HG03469 (cell line): ENCODE data around the gene PRR5L.
"Not testable (repeated sequence)": the region's sequence is repeated elsewhere in the genome, so short reads cannot be mapped to it uniquely, and the experiment has no call there.

ENCODE experiments used
- ATAC-seq: cut with Tn5 transposase; IDR thresholded peaks from one replicate; pipeline ENCODE4 v1.9.1; 2021; ENCODE audit warnings: mild to moderate bottlenecking, moderate library complexity, moderate number of reproducible peaks; ENCODE audit not compliant: unreplicated experiment

PRR5L gene

DNA sequence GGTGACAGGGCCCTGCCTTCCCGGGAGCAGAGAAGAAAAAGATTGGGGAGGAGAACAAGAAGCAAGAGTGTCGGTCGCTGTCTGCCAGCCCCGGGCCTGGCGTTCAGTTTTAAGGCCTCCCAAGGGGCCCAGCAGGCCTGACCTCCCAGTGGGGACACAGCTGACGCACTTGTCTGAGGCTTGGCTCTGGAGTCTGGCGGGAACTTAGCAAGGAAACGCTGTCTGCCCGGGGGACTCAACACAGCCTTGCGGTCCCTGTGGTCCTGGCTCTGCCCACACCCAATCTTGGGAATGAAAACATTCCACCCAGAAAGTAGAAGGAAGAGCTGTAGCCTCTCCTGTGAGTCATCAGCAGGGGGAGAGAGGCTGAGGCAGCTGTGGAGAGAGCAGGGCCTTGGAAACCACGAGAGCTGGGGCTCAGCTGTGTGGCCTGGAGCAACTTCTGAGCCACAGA is 159.6 kb downstream of the PRR5L start:
- ATAC-seq = no peak

DNA sequence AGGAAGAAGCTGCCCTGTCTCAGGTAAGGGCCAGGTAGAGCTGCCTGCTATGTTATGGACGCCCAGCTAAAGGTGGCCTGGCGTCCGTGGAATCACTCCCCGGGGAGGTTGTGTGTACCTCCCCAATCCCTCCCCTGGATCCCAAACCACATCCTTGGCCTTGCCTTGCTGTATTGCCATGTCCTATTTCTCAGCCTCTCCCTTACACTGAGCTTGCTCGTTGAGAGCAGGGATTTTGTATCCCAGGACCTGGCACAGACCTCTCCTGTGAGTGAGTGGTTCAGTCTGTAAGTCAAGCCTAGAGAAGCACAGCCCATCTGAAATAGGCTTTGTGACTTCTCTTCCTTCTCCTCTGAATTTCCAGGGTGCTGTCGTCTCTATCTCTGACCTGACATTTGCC is 160.1 kb downstream of the PRR5L start:
- no peak for ATAC-seq

DNA sequence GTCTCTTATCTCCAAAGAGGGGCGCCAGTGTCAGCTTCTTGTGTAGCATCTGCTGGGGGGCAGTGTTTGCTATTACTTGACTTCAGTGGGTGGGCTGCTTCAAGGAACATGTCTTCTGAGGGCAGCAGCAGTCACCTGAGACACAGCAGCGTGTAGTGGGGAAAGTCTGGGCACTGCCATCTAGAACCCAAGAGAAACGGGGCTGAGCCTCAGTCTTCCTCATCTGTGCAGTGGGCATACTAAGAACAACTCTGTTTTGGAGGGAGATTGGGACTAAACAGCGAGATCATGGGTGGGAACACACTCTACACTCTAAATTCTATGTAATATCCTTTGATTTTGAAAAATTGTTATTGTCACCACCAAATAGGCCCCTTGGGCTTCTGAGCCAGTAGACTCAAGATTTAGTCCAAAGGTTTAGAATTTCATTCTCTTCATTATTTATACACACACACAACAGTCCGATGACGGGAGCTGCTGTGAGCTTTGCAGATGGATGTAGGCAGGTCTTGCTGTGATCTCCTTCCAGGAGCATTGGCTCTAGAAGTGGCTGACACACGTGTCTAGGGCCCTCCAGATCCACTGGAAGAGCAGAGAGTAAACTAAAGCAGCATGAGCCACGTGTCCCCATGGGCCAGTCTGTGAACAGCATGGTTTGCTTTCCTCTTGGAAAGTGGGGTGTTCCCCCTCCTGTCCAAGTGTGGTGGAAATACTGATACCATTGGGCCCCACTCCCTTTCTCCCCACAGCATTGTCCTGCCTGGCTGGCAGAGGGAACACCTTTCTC is 162.2 kb downstream of the PRR5L start:
- no peak for ATAC-seq

DNA sequence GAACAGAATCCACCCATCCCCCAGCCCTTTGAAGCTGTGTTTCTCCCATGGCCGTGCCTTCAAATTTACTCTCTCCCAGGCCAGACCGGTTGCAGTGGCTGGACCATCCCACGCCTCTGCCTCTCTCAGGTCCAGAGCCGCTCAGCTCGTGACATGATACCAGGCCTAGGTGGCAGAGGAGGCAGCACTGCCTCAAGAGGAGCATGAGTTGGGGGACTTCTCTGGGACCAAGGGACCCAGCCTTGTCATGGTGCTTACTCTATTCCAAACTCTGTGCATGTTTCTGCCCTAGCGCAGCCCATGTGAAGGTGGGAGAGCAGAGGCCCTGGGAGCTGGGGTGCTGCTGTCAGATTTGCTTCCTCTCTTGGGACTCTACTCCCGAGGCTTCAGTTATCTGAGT is 163.0 kb downstream of the PRR5L start:
- ATAC-seq = no peak

DNA sequence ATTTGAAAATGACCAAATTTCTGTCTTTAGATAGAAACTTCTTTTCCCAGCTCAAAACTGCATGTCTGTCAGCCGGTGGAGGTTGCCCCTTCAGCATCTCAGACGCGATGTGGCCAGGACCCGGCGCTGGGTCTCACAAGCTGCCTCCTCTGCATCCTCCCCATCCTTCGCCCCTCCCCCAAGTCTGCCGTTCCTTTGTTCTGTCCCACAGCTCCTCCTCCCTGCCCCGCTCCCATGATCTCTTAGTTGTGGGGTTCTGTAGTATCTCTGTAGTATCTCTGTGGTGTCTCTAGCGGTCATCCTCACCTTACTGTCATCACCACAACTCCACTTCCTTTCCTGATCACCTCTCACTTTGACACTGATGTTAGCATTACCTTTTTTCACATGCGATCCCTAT is 164.1 kb downstream of the PRR5L start:
- ATAC-seq = no peak

DNA sequence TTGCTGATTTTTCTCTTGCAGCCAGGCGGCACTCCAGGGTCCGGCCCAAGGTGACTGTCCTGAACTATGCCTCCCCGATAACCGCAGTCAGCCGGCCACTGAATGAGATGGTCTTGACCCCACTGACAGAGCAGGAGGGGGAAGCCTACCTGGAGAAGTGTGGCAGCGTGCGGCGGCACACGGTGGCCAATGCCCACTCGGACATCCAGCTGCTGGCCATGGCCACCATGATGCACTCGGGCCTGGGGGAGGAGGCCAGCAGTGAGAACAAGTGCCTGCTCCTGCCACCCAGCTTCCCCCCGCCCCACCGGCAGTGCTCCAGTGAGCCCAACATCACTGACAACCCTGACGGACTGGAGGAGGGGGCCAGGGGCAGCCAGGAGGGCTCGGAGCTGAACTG is 166.2 kb downstream of the PRR5L start:
- no peak for ATAC-seq

DNA sequence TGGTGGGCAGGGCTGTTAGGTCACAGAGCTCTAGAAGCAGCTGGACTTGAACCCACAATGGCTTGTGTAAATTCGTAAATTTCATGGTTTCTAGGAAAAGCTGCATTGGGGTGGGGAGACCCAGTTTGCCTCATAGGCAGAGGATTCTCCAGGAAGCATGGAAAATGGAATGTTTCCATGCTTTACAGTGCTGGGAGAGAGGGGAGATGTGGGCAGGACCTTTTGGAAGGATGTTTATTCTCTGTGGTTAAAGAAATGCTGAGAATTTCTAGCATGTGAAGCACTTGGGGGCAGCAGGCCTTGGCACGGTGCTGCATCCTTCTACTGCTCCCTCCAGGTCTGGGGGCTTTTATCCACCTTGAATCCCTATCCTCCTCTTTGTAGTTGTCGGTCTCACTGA is 167.7 kb downstream of the PRR5L start:
- no peak for ATAC-seq

DNA sequence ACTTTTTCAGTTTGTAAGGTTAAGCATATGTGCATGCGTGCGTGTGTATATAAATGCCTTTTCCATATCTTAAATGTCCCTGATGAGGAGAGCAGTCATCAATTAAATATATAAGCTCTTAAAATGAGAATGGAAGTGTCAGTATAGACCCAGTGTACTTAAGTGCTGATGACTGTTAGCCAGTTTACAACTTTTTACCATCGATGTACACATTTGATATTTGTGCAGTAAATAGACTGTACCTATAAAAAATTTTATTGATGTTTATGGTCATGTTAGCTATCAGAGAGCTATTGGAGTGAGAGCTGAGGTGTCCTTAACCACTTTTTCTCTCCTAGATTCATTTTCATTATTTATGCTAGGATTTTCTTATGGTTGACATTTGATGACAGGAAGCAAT is 168.6 kb downstream of the PRR5L start:
- no peak for ATAC-seq

DNA sequence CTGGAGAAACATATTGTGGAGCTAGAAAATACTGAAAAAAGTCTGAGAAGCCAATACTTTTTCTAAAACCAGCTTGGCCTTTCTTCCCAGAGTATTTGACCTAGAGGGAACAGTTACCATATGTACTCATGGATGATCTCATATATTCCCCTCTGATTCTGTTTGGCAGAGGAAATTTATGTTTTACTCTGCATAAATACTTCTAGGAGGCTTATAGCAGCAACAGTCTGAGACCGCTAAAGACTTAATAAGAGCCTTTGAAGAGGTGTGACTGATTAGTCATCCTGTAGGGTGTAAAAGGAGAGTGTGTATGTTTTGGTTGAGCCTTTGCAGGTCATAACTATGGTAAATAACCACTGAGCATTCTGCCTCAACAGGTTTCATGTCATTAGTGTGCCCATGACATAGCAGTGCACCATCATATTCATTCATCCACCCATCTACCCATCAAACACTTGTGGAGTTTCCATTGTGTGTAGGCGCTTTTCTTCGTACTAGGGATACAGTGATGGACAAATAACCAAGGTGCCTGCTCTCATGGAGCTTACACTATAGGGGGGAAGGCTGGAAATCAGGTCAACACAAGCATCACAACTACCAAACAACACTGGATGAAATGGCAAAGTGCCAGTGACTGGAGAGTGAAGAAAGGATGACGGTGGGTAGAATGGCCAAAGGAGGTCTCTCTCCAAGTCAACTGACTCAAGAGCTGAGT is 169.5 kb downstream of the PRR5L start:
- no peak for ATAC-seq

DNA sequence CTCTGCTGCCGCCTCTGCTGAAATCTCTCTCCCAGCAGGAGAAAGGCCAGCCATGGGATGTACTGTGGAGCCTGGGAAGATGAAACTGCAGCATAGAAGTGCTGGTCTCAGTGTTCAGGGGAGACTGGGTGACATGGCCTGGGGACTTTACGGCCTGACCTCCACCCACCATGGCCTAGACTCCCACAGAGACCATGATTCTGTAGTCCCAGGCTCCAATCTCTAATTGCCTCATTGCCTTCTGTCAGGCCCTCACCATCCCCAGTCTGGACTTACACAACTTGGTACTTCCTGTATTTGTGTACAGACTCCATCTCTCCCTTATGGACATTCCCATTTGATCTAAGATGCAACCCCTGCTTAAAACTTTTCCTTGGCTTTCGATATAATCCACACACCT is 170.9 kb downstream of the PRR5L start:
- ATAC-seq = no peak

DNA sequence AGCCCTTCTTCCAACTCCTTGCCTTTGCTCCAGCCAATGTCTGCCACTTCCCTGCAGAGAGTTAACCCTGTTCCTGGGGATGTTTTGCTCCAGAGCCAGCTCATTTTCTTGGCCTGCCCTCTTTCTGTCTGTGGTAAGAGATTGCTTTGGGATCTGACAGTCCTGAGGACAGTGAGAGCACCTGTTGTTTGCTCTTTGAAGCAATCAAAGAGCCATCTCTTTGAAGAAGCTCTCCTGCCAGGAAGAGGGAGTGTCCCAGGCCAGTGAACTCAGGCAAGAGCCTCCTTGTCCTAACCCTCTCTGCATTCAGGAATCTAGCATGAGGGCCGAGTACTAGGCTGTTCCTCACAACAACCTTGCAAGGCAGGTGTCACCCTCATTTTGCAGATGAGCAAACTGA is 171.8 kb downstream of the PRR5L start:
- no peak for ATAC-seq

DNA sequence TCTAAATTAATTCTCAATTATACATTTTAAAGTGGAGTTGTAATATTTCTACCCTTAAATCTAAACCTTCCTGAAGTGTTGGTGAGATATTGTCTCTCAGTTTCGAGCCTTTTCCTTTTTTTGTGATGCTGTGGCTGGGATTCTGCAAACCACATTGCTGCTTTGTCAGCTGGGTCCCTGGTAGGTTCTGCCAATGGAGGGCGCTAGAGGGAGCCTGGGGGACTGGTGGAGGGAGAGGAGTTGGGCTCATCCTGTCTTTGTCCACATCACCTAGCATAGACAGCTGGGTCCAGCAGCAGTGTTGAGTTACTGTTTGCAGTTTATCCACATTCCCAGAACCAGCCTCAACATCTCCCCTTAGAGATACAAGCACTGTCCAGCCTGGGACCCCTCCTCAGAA is 173.0 kb downstream of the PRR5L start:
- ATAC-seq = no peak

DNA sequence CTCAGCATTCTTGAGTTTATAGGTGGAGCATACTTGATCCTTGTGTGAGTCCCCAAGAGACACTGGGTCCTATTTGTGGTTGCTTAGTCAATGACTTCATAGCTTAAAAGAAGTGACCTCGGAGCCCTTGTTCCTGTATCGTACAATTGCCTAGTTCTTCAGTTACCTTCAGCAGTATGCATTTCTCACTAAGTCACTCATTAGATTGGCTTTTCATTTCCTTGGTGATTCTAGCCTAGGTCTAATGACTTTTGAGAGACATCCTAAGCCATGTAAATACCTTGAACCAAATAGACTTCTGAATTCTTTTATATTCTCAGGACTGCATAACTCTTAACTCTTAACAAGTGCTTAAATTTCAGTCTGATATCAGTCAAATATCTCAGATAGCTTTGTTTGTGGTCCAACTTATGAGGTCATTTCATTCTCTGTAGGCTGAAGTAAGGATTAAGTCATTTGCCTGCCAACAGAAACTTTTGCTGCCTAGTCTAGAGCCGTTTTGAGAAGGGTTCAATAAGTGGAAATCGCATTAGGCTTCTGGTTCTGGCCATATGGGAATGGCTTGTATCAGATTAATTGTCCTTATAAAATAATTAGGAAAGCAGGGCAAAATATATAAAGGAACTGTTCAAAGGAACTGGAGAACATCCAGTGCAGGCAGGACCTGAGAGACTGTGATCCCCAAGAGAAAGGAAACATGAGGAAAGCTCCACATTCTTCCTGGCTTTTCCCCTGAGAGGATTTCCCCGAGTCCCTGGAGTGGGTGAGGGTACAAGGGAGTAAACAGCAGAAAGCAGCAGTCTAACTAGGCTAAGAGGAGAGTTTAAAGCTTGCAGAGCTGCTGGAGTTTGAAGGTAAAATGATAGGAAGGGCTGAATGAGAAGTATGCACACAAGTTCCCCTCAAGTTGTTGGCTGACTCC is 174.1 kb downstream of the PRR5L start:
- no peak for ATAC-seq

DNA sequence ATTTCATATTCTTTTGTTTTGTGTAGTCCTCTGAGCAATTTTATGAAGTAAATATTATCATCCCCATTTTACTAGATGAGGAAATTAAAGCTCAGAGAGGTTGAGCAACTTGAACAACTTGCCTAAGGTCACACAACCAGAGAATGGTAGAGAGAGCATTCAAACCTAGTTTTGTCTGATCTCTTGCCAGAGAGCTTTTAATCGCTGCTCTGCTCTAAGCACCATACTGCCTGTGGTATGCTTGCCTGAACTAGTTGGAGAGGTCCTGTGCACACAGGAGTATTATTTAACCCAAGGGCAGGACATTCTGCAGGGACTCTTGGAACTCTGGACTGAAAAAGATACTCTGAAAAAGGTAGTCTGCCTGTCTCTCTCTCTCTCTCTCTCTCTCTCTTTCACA is 175.5 kb downstream of the PRR5L start:
- no peak for ATAC-seq

DNA sequence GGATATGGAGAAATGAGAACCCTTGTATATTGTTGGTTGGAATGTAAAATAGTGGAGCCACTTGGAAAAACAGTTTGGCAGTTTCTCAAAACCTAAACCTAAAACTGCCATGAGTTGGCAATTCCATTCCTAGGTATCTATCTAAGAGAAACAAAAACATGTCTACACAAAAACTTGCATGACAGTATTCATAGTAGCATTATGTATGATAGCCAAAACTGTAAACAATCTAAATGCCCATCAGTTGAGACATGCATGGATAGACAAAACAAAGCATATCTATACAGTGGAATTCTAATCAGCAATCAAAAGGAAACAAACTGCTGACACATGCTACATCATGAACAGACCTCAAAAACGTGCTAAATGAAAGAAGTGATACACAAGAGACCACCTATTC is 179.1 kb downstream of the PRR5L start:
- ATAC-seq = no peak

DNA sequence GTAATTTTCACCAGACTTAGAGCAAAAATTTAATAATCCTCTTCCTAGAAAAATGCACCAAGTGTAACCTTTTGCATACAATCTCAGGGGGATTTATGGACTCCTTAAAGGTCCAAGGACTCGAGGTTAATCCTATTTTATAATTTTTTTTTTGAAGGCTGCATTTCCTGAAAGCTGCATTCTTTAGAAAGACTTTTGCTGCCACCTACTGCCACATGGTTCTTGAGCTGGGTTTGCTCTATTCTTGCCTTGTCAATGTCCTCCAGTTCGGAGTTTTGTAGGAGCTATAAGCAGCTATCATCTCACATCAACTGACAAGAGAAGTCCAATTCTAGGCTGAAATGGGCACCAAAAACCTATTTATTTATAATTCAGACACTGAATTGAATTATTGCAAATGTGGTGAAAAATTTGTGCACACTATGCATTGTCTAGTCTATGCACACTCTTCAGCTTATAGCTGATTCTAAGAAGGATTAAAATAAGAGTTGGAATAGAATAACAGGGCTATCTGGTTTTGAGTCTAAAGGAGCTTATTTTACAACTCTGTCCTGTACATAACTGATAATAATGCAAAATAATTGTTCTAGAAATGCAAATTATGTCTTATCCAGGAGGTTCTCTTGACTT is 182.7 kb downstream of the PRR5L start:
- no peak for ATAC-seq

DNA sequence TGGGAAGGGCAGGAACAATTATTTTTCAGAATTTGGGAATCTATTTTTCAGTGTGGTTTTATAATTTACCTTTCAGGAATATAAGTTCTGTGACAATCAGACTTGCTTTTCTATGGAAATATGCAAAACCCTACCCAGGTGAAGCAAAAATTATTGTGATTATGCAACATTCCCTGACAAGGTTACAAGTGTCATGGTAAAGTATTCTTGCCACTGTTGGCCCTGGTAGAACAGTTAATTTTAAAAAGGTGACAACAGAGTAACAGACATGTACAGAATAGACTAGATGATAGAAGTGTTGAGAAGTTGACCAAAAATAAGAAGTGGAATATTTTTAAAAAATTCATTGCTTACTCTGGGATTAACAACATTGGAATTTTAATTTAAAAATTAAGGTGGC is 184.7 kb downstream of the PRR5L start:
- ATAC-seq = no peak

DNA sequence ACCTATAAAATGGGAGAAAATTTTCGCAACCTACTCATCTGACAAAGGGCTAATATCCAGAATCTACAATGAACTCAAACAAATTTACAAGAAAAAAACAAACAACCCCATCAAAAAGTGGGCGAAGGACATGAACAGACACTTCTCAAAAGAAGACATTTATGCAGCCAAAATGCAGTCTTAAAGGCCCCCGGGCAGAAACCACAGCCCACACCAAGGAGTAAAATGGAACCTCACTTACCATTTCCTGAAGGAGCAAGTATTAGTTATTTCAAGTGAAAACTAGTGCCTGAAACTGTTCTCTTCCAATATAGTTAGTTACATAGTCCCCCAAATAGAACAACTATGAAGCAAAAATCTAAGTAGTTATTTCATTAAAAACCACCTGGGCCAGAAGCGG is 187.0 kb downstream of the PRR5L start:
- ATAC-seq = not testable (repeated sequence)

DNA sequence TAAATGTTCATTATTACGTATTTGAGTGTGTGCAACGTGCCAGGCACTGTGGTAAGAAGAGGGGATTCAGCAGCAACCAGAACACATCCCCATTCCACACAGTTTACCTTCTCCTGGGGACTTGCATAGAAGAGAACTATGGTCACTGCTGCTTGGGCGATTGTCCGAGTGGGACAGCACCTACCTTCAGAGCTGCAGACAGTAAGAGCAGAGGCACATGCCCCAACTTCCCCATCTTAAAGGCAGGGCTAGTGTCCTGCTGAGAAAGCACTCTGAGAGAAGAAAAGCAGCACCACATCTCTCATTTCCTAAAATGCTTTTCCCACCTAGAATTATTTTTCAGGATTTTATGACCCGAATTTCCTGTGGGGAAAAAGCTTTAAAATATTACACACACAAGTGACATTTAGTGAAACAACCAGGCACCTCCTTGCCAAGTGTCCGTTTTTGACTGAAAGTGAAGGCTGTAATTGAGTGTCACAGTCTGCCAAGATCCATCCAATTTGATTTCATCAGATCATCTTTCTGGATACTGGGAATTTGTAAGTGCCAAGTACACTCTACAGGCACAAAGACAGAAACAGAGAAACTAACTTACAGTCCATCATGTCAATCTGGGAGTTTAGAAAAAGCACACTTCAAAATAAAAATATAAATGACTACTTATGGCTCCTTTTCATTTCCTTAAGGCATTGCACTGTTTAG is 189.4 kb downstream of the PRR5L start:
- ATAC-seq = no peak

DNA sequence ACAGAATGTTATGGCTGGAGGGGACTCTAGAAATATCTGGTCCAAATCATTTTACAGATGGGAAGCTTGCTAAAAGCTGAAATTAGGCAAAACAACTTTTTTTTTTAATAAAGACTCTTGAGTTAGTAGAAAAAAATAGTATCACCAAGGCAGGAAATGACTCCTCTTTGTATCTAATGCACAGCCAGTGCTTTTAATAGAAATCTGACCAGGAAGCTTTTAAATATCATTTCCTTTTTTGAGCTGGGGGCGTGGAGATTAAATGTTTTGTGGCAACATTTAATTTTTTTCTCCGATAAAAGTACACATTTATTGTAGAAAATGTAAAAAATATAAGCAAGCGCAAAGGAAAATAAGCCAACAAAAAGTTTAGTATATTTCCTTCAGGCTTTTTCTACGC is 191.5 kb downstream of the PRR5L start:
- ATAC-seq = no peak
